ENCODE results near the gene ARHGAP45. TPM values are rescaled to one million over a fixed set of nuclear protein-coding genes. Genes with fewer than 3 reads are reported as not detected.

The ARHGAP45 gene
- total and polyA plus RNA-seq, 9 of the 15 experiments (the other 6 are each of a cell fraction or from before 2014, with no cell fraction given), result 0.08 to 22.1 (median 4.2) TPM

DNA sequence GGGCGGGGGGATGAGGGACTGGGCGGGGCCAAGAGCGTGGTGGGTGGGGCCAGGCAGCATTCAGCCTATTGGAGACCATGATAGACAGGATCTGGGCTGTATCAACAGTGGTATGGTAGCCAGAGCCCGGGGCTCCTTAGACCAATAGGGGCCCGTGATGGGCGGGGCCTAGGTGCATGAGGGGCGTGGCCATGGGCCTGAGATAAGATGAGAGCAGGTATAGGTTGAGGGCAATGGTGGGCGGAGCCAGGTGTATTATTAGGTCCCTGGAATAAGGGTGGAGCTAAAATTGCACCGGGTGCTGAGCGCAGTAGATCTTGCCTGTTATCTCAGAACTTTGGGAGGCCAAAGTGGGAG, 21.7 kb upstream of the ARHGAP45 start:
- H3K4me3 ChIP-seq, result no peak overlapping the region
- H3K4me2 ChIP-seq (ENCODE audit: insufficient read depth, low read length), result no peak overlapping the region
- H3K9me1 ChIP-seq (ENCODE audit: control insufficient read depth, insufficient read depth, low read length), result no peaks in the 10 kb centered on the region
- H3K79me2 ChIP-seq (ENCODE audit: control insufficient read depth, insufficient read depth, low read length), result peaks cover 44% of the 10 kb centered on the region
- POLR2A ChIA-PET, result interaction anchor here (0.7 to 11.0 kb wide), 4 partner anchors 9 to 24 kb away, joined by 3 to 176 read pairs (median 4); partner anchors contain the start of genes CNN2 and RNU6-2
- H3K36me3 ChIP-seq (ENCODE audit: control insufficient read depth, insufficient read depth, low read length), result peaks cover 52% of the 10 kb centered on the region; the same call in 2 of the 3 replicates
- 1% methylated on average over 10 of the region's 10 CpGs for WGBS (ENCODE audit: insufficient coverage, low coverage, missing lambda C conversion rate)
- H3K4me1 ChIP-seq (replicated peaks in 1 of 2; ENCODE audit: control insufficient read depth in 2 of 2, insufficient read depth in 2 of 2, low read length in 2 of 2), result peaks cover 18 to 66% of the 10 kb centered on the region in 2 experiments
- CTCF ChIA-PET (ENCODE audit: low intra/inter-chr PET ratio), result no interaction called here
- H3K27ac ChIP-seq (ENCODE audit: extremely low read depth, low read depth, low read length), result no peak overlapping the region
- peak; percentile 84 for ATAC-seq
- in situ Hi-C loops (cut with MboI) (no loop called here), intact Hi-C loops (cut with micrococcal nuclease) (loop anchor here (1.0 kb wide), 1 partner anchor 224 kb away; the partner anchor contains the start of gene CIRBP)
- peak; percentile 91 to 99 (median 96) for DNase-seq (ENCODE audit: extremely low read depth in 1 of 4, low spot score in 3 of 4)
- peak; percentile 100 for FAIRE-seq
- no peaks in the 10 kb centered on the region for H3K9me3 ChIP-seq (replicated peaks; ENCODE audit: control insufficient read depth, insufficient read depth, low read depth, low read length)
- no peak overlapping the region for H2AFZ ChIP-seq (ENCODE audit: low read depth, low read length)
- H3K9ac ChIP-seq (ENCODE audit: insufficient read depth in 1 of 2, low read depth in 2 of 2, low read length in 2 of 2), result no peak overlapping the region
- H3K27me3 ChIP-seq (ENCODE audit: control insufficient read depth in 2 of 2, insufficient read depth in 2 of 2, low read length in 2 of 2), result no peaks in the 10 kb centered on the region
- no TSS peak for BruUV-seq (replicated peaks)
- no peaks in the 10 kb centered on the region for H4K20me1 ChIP-seq (replicated peaks; ENCODE audit: control insufficient read depth, insufficient read depth, low read length)
- 0 out of 2 replicates have a peak, but pooled peaks have one; percentile 8 for TF ChIP-seq LCOR (CRISPR knock-in tag; IDR thresholded peaks at IDR 0.05)
- TF ChIP-seq, protein P1, sequence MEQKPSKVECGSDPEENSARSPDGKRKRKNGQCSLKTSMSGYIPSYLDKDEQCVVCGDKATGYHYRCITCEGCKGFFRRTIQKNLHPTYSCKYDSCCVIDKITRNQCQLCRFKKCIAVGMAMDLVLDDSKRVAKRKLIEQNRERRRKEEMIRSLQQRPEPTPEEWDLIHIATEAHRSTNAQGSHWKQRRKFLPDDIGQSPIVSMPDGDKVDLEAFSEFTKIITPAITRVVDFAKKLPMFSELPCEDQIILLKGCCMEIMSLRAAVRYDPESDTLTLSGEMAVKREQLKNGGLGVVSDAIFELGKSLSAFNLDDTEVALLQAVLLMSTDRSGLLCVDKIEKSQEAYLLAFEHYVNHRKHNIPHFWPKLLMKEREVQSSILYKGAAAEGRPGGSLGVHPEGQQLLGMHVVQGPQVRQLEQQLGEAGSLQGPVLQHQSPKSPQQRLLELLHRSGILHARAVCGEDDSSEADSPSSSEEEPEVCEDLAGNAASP (IDR thresholded peaks at IDR 0.05), result no peak
- no peak for TF ChIP-seq ZNF124 (CRISPR knock-in tag; IDR thresholded peaks at IDR 0.05)
- TF ChIP-seq BRCA1 (IDR thresholded peaks at IDR 0.05), result no peak
- TF ChIP-seq BRCA1 (CRISPR knock-in tag; IDR thresholded peaks at IDR 0.05), result no peak
- TF ChIP-seq CREM (IDR thresholded peaks at IDR 0.05; ENCODE audit: low read depth), result peak; percentile 77
- TF ChIP-seq, protein P2, sequence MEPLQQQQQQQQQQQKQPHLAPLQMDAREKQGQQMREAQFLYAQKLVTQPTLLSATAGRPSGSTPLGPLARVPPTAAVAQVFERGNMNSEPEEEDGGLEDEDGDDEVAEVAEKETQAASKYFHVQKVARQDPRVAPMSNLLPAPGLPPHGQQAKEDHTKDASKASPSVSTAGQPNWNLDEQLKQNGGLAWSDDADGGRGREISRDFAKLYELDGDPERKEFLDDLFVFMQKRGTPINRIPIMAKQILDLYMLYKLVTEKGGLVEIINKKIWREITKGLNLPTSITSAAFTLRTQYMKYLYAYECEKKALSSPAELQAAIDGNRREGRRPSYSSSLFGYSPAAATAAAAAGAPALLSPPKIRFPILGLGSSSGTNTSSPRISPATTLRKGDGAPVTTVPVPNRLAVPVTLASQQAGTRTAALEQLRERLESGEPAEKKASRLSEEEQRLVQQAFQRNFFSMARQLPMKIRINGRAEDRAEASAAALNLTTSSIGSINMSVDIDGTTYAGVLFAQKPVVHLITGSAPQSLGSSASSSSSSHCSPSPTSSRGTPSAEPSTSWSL (CRISPR knock-in tag; IDR thresholded peaks at IDR 0.05; ENCODE audit: borderline replicate concordance), result no peak
- peak in 1 of 2 experiments; percentile 43; a peak in 1 of 4 replicates for TF ChIP-seq FOXK2 (conservative IDR thresholded peaks at IDR 0.05 in 1 of 2, IDR thresholded peaks at IDR 0.05 in 1 of 2; ENCODE audit: low read depth in 2 of 2)
- no peak for TF ChIP-seq TCF7L2 (IDR thresholded peaks at IDR 0.05; ENCODE audit: low read depth, low read length)
- TF ChIP-seq MYNN (IDR thresholded peaks at IDR 0.05), result 0 out of 2 replicates have a peak, but pooled peaks have one; percentile 7
- no peak for TF ChIP-seq MYNN (CRISPR knock-in tag; IDR thresholded peaks at IDR 0.05)
- TF ChIP-seq SMAD4 (CRISPR knock-in tag; conservative IDR thresholded peaks at IDR 0.05), result no peak
- TF ChIP-seq, protein P3, sequence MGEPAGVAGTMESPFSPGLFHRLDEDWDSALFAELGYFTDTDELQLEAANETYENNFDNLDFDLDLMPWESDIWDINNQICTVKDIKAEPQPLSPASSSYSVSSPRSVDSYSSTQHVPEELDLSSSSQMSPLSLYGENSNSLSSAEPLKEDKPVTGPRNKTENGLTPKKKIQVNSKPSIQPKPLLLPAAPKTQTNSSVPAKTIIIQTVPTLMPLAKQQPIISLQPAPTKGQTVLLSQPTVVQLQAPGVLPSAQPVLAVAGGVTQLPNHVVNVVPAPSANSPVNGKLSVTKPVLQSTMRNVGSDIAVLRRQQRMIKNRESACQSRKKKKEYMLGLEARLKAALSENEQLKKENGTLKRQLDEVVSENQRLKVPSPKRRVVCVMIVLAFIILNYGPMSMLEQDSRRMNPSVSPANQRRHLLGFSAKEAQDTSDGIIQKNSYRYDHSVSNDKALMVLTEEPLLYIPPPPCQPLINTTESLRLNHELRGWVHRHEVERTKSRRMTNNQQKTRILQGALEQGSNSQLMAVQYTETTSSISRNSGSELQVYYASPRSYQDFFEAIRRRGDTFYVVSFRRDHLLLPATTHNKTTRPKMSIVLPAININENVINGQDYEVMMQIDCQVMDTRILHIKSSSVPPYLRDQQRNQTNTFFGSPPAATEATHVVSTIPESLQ (CRISPR knock-in tag; IDR thresholded peaks at IDR 0.05), result no peak
- peak; percentile 48 for TF ChIP-seq VEZF1 (CRISPR knock-in tag; IDR thresholded peaks at IDR 0.05)
- no peak for TF ChIP-seq U2AF1 (optimal IDR thresholded peaks at IDR 0.05; ENCODE audit: low read depth, low read length)
- no peak for TF ChIP-seq TAF7 (tag; IDR thresholded peaks at IDR 0.05)
- no peak for TF ChIP-seq NFE2L1 (tag; IDR thresholded peaks at IDR 0.05; ENCODE audit: borderline replicate concordance, low read depth)
- TF ChIP-seq ARNT (IDR thresholded peaks at IDR 0.05), result no peak
- no peak for TF ChIP-seq CBFB (CRISPR knock-in tag; IDR thresholded peaks at IDR 0.05)
